ENCODE results near the gene TRABD2B.

The TRABD2B gene

GRCh38 chr1:47788761-47789160 is 208.4 kb downstream of the TRABD2B start:
- DNase-seq: no peak

DNA sequence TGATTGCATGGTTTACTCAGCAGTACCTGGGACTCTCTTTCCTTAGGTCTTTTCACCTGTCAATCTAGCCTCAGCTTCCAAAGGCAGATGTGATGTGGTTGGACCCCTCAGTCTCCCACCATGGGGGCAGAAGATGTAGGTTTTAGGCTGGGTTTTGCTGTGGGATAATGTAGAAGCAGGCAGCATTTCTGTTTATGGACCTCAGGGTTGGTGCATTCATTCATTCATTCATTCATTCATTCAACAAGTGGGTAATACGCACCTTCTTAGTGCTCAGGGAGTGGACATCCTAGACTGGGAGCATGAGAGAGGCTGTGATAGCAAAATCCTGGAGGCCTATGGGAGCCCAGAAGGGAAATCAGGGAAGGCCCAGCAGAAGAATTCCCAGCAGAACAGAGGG is 209.6 kb downstream of the TRABD2B start:
- no peak for DNase-seq

- DNase-seq: no peak
These were observed 210.9 kb downstream of the TRABD2B start for GRCh38 chr1:47786316-47786715.

DNA sequence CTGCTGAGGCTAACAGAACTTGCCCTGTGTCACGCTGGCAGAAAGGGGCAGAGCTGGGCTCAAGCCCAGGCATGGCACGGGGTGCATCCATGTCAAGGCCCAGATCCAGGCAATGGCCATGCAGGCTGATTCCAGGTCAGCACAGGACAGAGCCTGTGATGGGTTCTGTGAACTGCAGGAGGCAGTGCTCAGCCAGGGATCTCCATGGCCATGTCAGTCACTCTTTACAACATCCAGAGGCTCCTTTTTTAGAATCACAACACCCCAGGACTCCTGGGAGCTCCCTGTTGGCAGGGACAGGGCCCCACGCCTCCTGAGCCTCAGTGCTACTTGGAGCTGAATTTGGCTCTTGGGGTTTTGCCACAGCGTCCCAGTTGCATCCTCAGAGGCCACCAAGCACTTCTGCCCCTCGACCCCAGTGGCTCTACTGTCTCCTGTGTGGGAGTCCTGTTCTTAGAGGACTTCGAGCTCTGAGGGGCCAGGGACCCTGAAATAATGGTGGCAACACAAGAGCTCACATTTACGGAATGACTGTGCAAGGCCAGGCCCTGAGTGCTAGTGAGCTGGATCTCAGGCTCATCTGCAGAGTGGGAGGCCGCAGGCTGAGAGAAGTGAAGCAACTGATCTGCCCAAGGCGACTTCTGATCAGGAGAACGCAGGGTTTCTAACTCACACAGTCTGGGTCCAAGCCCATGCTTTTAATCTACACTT is 211.5 kb downstream of the TRABD2B start:
- no peak for DNase-seq

GRCh38 chr1:47785118-47785517 is 212.1 kb downstream of the TRABD2B start:
- no peak for DNase-seq

GRCh38 chr1:47784497-47784822 is 212.7 kb downstream of the TRABD2B start:
- no peak for DNase-seq

GRCh38 chr1:47783638-47784496 is 213.3 kb downstream of the TRABD2B start:
- DNase-seq: no peak

GRCh38 chr1:47782414-47783166 is 214.6 kb downstream of the TRABD2B start:
- no peak for DNase-seq

GRCh38 chr1:47781171-47781959 is 215.8 kb downstream of the TRABD2B start:
- no peak for DNase-seq

DNA sequence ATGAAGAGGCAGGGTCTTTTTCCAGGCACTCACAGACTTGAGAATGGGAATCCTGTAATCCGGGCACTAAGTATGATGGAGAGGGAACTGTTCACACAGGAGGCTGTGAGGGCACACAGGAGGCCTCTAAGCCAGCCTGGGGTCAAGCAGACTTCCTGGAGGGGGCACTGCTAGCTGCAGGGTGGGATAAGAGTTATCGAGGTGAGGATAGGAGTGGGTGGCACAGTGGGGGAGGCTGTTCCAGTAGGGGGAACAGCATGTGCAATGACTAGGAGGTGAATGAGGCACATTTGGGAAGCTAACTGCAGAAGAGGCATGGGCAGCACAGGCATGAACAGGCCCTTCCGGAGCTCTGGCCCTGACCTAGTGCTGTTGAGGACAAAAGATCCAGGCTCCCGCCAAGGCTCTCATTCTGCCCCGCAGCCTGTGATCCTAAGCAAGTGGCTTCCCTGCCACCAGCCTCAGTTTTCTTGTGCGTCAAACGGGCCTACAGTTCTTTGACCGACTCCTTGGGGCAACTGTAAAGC is 216.7 kb downstream of the TRABD2B start:
- DNase-seq: no peak

GRCh38 chr1:47779613-47780012 is 217.6 kb downstream of the TRABD2B start:
- no peak for DNase-seq

- DNase-seq: no peak
These were observed 218.9 kb downstream of the TRABD2B start for GRCh38 chr1:47778280-47778679.

DNA sequence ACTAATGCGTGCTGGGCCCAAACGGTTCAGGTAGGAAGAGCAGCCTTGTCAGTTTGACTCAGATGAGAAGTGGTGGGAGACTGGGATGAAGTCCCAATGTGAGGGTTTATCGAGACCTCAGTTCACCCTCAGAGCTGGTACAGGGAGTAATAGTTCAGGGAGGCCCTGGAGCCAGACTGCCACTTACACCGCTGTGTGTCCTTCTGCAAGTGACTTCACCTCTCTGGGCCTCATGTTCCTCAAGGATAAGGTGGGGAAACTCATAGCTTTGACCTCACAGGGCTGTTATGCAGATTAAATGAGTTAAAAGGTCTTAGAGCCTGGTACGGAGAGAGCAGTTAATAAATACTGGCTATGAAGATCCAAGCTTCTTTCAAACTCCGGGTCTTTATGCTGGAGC is 219.9 kb downstream of the TRABD2B start:
- DNase-seq: no peak

DNA sequence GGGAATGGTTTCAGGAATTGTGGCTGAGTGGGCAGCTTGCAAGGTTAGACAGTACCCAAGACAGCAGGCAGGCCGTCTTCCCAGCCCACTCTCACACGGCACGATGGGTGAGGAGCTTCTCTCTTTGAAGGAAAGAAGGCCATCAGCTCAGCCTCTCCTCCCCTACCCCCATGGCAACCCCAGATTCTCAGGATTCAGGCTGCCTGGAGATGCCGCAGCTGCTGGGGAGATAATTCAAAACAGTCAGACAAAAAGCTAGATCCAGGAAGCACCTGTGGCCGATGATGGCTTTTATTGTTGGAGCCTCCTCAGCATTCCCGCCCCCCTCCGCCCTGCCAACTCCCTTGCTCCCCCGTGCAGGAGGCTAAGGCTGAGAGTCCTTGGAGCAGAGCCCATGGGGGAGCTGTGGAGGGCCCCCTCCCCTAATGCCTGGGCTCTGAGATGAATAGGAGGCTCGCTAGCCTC is 220.5 kb downstream of the TRABD2B start:
- DNase-seq: peak; percentile 76

DNA sequence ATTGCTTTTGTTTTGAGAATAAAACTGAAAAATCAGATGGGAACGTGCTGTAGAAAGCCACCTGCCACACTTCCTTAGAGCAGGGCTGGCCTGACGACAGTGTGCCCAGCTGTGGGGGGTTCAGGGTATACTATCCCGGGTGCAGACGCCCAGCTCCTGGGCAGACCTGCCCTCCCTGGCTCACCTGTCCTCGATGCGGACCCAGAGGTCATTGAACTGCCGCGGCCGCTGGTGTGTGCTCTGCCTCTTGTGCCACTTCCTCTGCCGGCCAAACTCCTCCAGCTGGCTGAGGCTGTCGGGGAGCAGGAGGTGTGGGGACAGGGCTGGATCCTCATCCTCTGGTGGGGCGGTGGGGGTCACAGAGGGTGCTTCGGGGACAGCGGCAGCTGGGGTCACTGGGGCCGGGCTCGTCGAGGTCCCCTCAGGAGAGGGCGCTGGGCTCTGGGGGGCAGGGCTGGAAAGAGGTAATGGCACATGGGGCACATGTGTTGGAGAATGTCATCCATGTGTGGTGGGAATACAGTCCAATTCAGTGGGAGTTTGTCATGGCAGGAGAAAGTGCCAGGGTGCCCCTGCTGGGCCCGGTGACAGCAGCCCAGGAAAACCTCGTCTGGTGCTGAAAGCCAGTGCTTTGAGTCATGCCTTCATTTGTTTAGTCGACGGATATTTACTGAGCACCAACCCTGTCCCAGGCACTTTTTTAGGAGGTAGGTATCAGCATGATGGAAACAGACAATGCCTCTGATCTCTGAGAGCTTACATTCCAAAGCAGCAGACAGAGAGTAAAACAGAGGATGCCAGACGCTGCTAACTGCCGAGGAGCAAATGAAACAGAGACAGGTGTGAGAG is 222.0 kb downstream of the TRABD2B start:
- no peak for DNase-seq

GRCh38 chr1:47772960-47773682 is 224.1 kb downstream of the TRABD2B start:
- DNase-seq: no peak

DNA sequence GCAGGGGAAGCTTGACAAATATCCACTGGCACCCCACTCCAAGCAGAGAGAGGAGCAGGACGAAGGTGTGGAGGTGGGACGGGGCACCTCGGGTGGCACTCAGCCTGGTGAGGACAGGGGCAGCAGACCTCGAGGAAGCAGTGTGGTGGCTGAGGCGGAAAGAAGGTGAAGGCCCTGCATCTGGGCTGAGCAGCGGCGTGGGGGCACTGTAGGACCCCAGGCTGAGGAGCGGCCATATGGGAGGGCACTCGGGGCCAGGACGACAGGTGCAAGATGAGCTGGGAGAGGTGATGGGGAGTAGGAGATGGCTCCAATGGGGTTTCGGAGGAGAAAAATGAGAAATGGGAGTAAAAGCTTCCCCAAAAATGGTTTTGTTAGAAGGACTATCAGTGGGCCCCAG is 224.9 kb downstream of the TRABD2B start:
- no peak for DNase-seq

GRCh38 chr1:47771751-47772150 is 225.4 kb downstream of the TRABD2B start:
- no peak for DNase-seq

- DNase-seq: no peak
These were observed 227.2 kb downstream of the TRABD2B start for GRCh38 chr1:47769983-47770382.

DNA sequence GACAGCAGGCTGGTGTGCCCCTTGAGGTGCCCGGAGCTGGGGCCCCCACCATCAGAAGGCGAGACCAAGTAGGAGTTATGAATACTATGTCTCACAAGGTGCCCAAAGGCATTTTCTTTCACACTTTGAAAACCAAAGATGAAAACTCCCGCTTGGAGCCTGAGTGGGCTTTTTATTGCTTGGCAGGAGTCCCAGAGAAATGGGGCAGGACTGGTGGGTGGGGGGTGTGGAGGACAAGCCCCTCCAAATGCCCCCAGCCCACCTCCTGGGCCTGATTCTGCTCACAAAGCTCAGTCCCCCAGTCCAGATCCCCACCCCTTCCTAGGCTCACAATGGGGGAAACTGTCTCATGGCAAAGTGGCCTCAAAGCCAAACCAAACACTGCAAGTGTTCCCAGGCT is 227.9 kb downstream of the TRABD2B start:
- no peak for DNase-seq

- no peak for DNase-seq
These were observed 229.5 kb downstream of the TRABD2B start for GRCh38 chr1:47767741-47768100.
